OCI-LY1 (cell line): ENCODE results near the gene SERPINE3.

Experiments
- H2AFZ ChIP-seq: fragments of 200-600 bp; sonication (generic), shearing (Covaris generic); 2 replicates; pipeline ENCODE4 v1.6.0; 2014; ENCODE audit warnings: antibody characterized with exemption, mild to moderate bottlenecking, low read length
- H3F3A ChIP-seq: fragments of 200-600 bp; sonication (generic), shearing (Covaris generic); 2 replicates; pipeline ENCODE4 v1.6.0; 2014; ENCODE audit warnings: mild to moderate bottlenecking, antibody characterized with exemption, low read length, moderate library complexity; ENCODE audit not compliant: insufficient read depth
- H3K27ac ChIP-seq: fragments of 200-600 bp; sonication (generic); 2 replicates; pipeline ENCODE4 v1.5.1; 2014; ENCODE audit warnings: low read length, mixed run types, mild to moderate bottlenecking, low read depth; ENCODE audit not compliant: poor library complexity, severe bottlenecking
- H3K27me3 ChIP-seq: fragments of 200-600 bp; sonication (generic); 2 replicates; pipeline ENCODE4 v1.6.0; 2014; ENCODE audit warnings: antibody characterized with exemption, mild to moderate bottlenecking, low read length, moderate library complexity; ENCODE audit not compliant: insufficient read depth
- H3K36me3 ChIP-seq: fragments of 200-600 bp; sonication (generic); 2 replicates; pipeline ENCODE4 v1.6.1; 2014; ENCODE audit warnings: mild to moderate bottlenecking, antibody characterized with exemption, low read length, moderate library complexity, mixed read lengths; ENCODE audit not compliant: insufficient read depth
- H3K4me1 ChIP-seq: fragments of 200-600 bp; sonication (generic); 2 replicates; pipeline ENCODE4 v1.5.1; 2014; ENCODE audit warnings: mild to moderate bottlenecking, low read length, moderate library complexity; ENCODE audit not compliant: insufficient read depth, severe bottlenecking
- H3K4me2 ChIP-seq: fragments of 200-600 bp; sonication (generic), shearing (Covaris generic); 2 replicates; pipeline ENCODE4 v1.6.1; 2014; ENCODE audit warnings: low read length
- H3K4me3 ChIP-seq: fragments of 200-600 bp; sonication (generic); 2 replicates; pipeline ENCODE4 v1.5.1; 2014; ENCODE audit warnings: low read length, low read depth, mild to moderate bottlenecking, mixed read lengths; ENCODE audit not compliant: poor library complexity, severe bottlenecking
- H3K79me2 ChIP-seq: fragments of 200-600 bp; shearing (Covaris generic); 2 replicates; pipeline ENCODE4 v1.6.1; 2016; ENCODE audit warnings: mixed run types, low read length, mixed read lengths; ENCODE audit not compliant: insufficient read depth
- H3K9ac ChIP-seq: fragments of 200-600 bp; sonication (generic), shearing (Covaris generic); 2 replicates; pipeline ENCODE4 v1.6.1; 2014; ENCODE audit warnings: mild to moderate bottlenecking, low read length, mixed read lengths
- H3K9me2 ChIP-seq: fragments of 200-600 bp; sonication (generic), shearing (Covaris generic); 2 replicates; pipeline ENCODE4 v1.6.1; 2014; ENCODE audit warnings: low read depth, mild to moderate bottlenecking, low read length, mixed read lengths
- H3K9me3 ChIP-seq: fragments of 200-600 bp; shearing (Covaris generic); 2 replicates; pipeline ENCODE4 v1.6.1; 2014; ENCODE audit warnings: low read length, mixed read lengths
- H4K20me1 ChIP-seq: fragments of 200-600 bp; sonication (generic), shearing (Covaris generic); 2 replicates; pipeline ENCODE4 v1.6.0; 2016; ENCODE audit warnings: mild to moderate bottlenecking, low read length; ENCODE audit not compliant: insufficient read depth
- EZH2 ChIP-seq: fragments of 200-600 bp; sonication (generic), shearing (Covaris generic); IDR thresholded peaks from 2 replicates; pipeline ENCODE4 v1.8.0; 2017; ENCODE audit warnings: borderline replicate concordance, mixed run types, mild to moderate bottlenecking, antibody characterized with exemption, low read length, moderate library complexity, mixed read lengths
- TF ChIP-seq, protein P1 (sequence below): fragments of 200-600 bp; sonication (generic), shearing (Covaris generic); IDR thresholded peaks from 2 replicates; pipeline ENCODE4 v1.5.1; 2017; ENCODE audit warnings: mild to moderate bottlenecking, antibody characterized with exemption, low read length, moderate library complexity, mixed read lengths

Gene SERPINE3

DNA sequence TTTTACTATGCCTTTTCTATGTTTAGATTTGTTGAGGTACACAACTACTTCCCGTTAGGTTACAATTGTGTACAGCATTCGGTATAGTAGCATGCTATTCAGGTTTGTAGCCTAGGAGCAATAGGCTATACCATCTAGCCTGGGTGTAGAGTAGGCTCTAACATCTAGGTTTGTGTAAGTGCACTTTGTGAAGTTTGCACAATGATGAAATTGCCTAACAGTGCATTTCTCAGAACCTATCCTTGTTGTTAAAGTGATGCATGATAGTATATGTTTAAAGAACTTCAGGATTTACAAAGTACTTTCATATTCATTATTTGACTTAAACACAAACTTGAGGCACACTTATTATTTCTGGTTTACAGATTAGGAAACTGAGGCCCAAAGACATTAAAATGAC lies 11.5 kb upstream of the SERPINE3 start:
- Histone ChIP-seq H3K9me3 (no peaks in the 10 kb centered on the region), H3F3A (no peaks in the 10 kb centered on the region), H2AFZ (no peak overlapping the region), H3K79me2 (no peaks in the 10 kb centered on the region), H3K9ac (no peak overlapping the region), H3K4me1 (peaks cover 7% of the 10 kb centered on the region), H3K4me2 (no peak overlapping the region), H3K9me2 (no peaks in the 10 kb centered on the region), H3K36me3 (no peaks in the 10 kb centered on the region), H3K4me3 (no peak overlapping the region), H3K27me3 (no peaks in the 10 kb centered on the region), H4K20me1 (no peaks in the 10 kb centered on the region), H3K27ac (no peak overlapping the region)
- TF ChIP-seq, protein P1, sequence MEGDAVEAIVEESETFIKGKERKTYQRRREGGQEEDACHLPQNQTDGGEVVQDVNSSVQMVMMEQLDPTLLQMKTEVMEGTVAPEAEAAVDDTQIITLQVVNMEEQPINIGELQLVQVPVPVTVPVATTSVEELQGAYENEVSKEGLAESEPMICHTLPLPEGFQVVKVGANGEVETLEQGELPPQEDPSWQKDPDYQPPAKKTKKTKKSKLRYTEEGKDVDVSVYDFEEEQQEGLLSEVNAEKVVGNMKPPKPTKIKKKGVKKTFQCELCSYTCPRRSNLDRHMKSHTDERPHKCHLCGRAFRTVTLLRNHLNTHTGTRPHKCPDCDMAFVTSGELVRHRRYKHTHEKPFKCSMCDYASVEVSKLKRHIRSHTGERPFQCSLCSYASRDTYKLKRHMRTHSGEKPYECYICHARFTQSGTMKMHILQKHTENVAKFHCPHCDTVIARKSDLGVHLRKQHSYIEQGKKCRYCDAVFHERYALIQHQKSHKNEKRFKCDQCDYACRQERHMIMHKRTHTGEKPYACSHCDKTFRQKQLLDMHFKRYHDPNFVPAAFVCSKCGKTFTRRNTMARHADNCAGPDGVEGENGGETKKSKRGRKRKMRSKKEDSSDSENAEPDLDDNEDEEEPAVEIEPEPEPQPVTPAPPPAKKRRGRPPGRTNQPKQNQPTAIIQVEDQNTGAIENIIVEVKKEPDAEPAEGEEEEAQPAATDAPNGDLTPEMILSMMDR = no peak

DNA sequence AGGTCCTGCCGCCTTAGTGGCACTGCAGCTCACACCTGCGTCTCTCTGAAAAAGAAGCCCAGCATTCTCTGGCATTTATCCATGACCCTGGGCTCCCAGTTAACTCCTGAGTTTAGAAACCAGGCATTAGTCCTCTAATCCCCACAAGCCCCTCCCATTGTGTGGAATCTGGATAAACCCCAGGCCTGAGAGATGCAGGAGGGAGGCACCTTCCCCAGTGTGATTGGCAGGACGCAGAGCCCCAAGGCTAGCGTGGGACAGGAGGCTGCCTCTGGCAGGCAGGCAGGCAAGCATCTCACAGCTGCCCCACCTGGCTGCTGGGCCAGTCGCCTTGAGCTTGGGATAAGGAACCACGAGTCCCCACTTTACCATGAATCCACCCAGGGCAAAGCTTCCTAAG lies 11.0 kb upstream of the SERPINE3 start:
- Histone ChIP-seq H3K36me3 (no peaks in the 10 kb centered on the region), H3K27ac (no peak overlapping the region), H3F3A (no peaks in the 10 kb centered on the region), H3K9me3 (no peaks in the 10 kb centered on the region), H2AFZ (no peak overlapping the region), H4K20me1 (no peaks in the 10 kb centered on the region), H3K9ac (no peak overlapping the region), H3K9me2 (no peaks in the 10 kb centered on the region), H3K4me2 (no peak overlapping the region), H3K4me1 (peaks cover 7% of the 10 kb centered on the region), H3K79me2 (no peaks in the 10 kb centered on the region), H3K27me3 (no peaks in the 10 kb centered on the region), H3K4me3 (no peak overlapping the region)
- TF ChIP-seq, protein P1 = no peak
- no peak for TF ChIP-seq EZH2

DNA sequence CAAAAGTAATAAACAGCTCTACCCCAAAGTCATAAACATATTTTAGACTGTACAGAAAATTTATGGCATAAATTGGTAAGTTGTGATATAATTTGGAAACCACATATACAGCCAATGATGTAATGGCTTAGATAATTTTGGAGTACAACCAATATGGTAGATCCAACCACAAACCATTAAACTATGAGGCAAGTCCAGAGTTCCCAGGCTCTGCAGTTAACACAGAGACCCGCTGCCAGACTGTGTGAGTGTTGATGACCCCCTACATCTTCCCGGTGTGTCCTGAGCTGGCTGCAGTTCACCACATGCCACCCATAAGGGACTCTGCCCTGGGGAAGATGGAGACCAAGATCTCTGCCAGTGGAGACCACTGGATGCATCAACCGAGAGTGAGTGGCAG lies 9.9 kb upstream of the SERPINE3 start:
- no peaks in the 10 kb centered on the region for H3K9me2 ChIP-seq
- H3K79me2 ChIP-seq = no peaks in the 10 kb centered on the region
- no peak overlapping the region for H3K4me3 ChIP-seq
- H2AFZ ChIP-seq = no peak overlapping the region
- no peaks in the 10 kb centered on the region for H3K9me3 ChIP-seq
- H4K20me1 ChIP-seq = no peaks in the 10 kb centered on the region
- H3K27me3 ChIP-seq = no peaks in the 10 kb centered on the region
- no peaks in the 10 kb centered on the region for H3K36me3 ChIP-seq
- H3K4me2 ChIP-seq = no peak overlapping the region
- H3K27ac ChIP-seq = no peak overlapping the region
- H3F3A ChIP-seq = no peaks in the 10 kb centered on the region
- TF ChIP-seq, protein P1 = no peak
- no peak for TF ChIP-seq EZH2
- H3K9ac ChIP-seq = no peak overlapping the region
- H3K4me1 ChIP-seq = peaks cover 7% of the 10 kb centered on the region
